GM23248 (cell line): ENCODE measurements around the gene OR2T12. TPM values are rescaled to one million over a fixed set of nuclear protein-coding genes. Genes with fewer than 3 reads are reported as not detected.
"Not testable (repeated sequence)": the region's sequence is repeated elsewhere in the genome, so short reads cannot be mapped to it uniquely, and the experiment has no call there.

ENCODE experiments used
- DNase-seq: peaks from one replicate; pipeline ENCODE4 v3.0.0-alpha.2; 2015
- H2AFZ ChIP-seq: fragments of 200-600 bp; sonication (generic); 2 replicates; pipeline ENCODE4 v1.6.1; 2016; ENCODE audit warnings: antibody characterized with exemption
- H3F3A ChIP-seq: fragments of 200-600 bp; sonication (generic); 2 replicates; pipeline ENCODE4 v1.6.1; 2016; ENCODE audit warnings: mild to moderate bottlenecking, antibody characterized with exemption, mixed run types; ENCODE audit not compliant: insufficient read depth
- H3K27ac ChIP-seq: fragments of 200-600 bp; sonication (generic); 2 replicates; pipeline ENCODE4 v1.5.1; 2016; ENCODE audit warnings: mild to moderate bottlenecking
- H3K27me3 ChIP-seq: fragments of 200-600 bp; sonication (generic); replicated peaks from 2 replicates; pipeline ENCODE4 v1.6.1; 2016; ENCODE audit warnings: mild to moderate bottlenecking; ENCODE audit not compliant: insufficient read depth
- H3K36me3 ChIP-seq: fragments of 200-600 bp; sonication (generic); 2 replicates; pipeline ENCODE4 v1.6.1; 2016; ENCODE audit warnings: low read depth, mild to moderate bottlenecking
- H3K4me1 ChIP-seq: fragments of 200-600 bp; sonication (generic); 2 replicates; pipeline ENCODE4 v1.6.1; 2016; ENCODE audit warnings: mild to moderate bottlenecking; ENCODE audit not compliant: insufficient read depth
- H3K4me2 ChIP-seq: fragments of 200-600 bp; sonication (generic); one replicate; pipeline ENCODE4 v1.6.1; 2016; ENCODE audit warnings: mild to moderate bottlenecking; ENCODE audit not compliant: unreplicated experiment
- H3K4me3 ChIP-seq: fragments of 200-600 bp; sonication (generic); 2 replicates; pipeline ENCODE4 v1.5.1; 2016; ENCODE audit warnings: mild to moderate bottlenecking
- H3K79me2 ChIP-seq: fragments of 200-600 bp; sonication (generic); 2 replicates; pipeline ENCODE4 v1.6.1; 2016; ENCODE audit warnings: mild to moderate bottlenecking; ENCODE audit not compliant: insufficient read depth
- H3K9ac ChIP-seq: fragments of 200-600 bp; sonication (generic); 2 replicates; pipeline ENCODE4 v1.6.1; 2016; ENCODE audit warnings: mild to moderate bottlenecking
- H3K9me2 ChIP-seq: fragments of 200-600 bp; sonication (generic); 2 replicates; pipeline ENCODE4 v1.6.1; 2016; ENCODE audit warnings: mixed run types, mild to moderate bottlenecking, moderate library complexity; ENCODE audit not compliant: insufficient read depth
- H3K9me3 ChIP-seq: fragments of 200-600 bp; sonication (generic); one replicate; pipeline ENCODE4 v1.6.1; 2017; ENCODE audit warnings: low read depth
- H4K20me1 ChIP-seq: fragments of 200-600 bp; sonication (generic); 2 replicates; pipeline ENCODE4 v1.6.0; 2016; ENCODE audit not compliant: insufficient read depth
- EZH2 ChIP-seq: fragments of 200-600 bp; sonication (generic); IDR thresholded peaks from 2 replicates; pipeline ENCODE4 v1.6.1; 2018; ENCODE audit warnings: antibody characterized with exemption, mild to moderate bottlenecking; ENCODE audit not compliant: insufficient read depth, poor library complexity, severe bottlenecking
- EZH2phosphoT487 ChIP-seq: fragments of 200-600 bp; sonication (generic); IDR thresholded peaks from 2 replicates; pipeline ENCODE4 v1.6.1; 2018; ENCODE audit warnings: antibody characterized with exemption, moderate library complexity, mild to moderate bottlenecking, low read depth; ENCODE audit not compliant: insufficient read depth
- WGBS, 2 experiments: methylation state at CpG; one replicate each; pipeline ENCODE4 v1.1.6; 2015 to 2017; ENCODE audit warnings: low lambda C conversion rate in 2 of 2, low coverage in 1 of 2; ENCODE audit errors: missing lambda C conversion rate in 2 of 2; 5-methylcytosine and 5-hydroxymethylcytosine counted together
- in situ Hi-C: fragments of 300-500 bp; cut with MboI; formaldehyde crosslinking; loops from 2 replicates; pipeline ENCODE4 v1.15.0; 2020
- polyA plus RNA-seq: library from polyadenylated mRNA; unstranded; fragments of >200 nt; fragmentation: Nextera tagmentation; extraction: Ambion mirVana; gene quantifications from 2 replicates; pipeline ENCODE4 v1.2.1, GENCODE V29; 2016
- total RNA-seq: library from RNA; depleted of rRNA; stranded (reverse); fragments of >200 nt; shearing (Covaris generic); gene quantifications from 2 replicates; pipeline ENCODE4 v1.2.3, GENCODE V29; 2014

The OR2T12 gene
- total and polyA plus RNA-seq, 2 experiments from 2014 or later, result not detected

- Histone ChIP-seq H3F3A (no peaks in the 10 kb centered on the region), H3K4me3 (no peak overlapping the region), H2AFZ (no peak overlapping the region), H4K20me1 (no peaks in the 10 kb centered on the region), H3K4me1 (no peaks in the 10 kb centered on the region), H3K9me2 (no peaks in the 10 kb centered on the region), H3K9ac (no peak overlapping the region), H3K79me2 (no peaks in the 10 kb centered on the region), H3K4me2 (no peak overlapping the region), H3K27ac (no peak overlapping the region), H3K9me3 (no peaks in the 10 kb centered on the region), H3K36me3 (no peaks in the 10 kb centered on the region), H3K27me3 (no peaks in the 10 kb centered on the region)
- 31 to 34% methylated on average over 10 to 11 of the region's 11 CpGs for WGBS, 2 experiments
- no peak for TF ChIP-seq EZH2phosphoT487
- TF ChIP-seq EZH2, result no peak
- in situ Hi-C loops, result no loop called here
- no peak for DNase-seq
Measured at GRCh38 chr1:248316796-248317195, 13.6 kb upstream of the OR2T12 start.

- DNase-seq, H3K4me3 ChIP-seq, H3K27me3 ChIP-seq, H3K4me2 ChIP-seq, H4K20me1 ChIP-seq, H3K9me3 ChIP-seq, H3K27ac ChIP-seq, H3K9ac ChIP-seq, H3K79me2 ChIP-seq, H3F3A ChIP-seq, H2AFZ ChIP-seq, H3K9me2 ChIP-seq, H3K4me1 ChIP-seq, in situ Hi-C loops, H3K36me3 ChIP-seq: not testable (repeated sequence)
- WGBS, 2 experiments, result 44 to 48% methylated on average over 12 to 15 of the region's 15 CpGs
Measured at GRCh38 chr1:248306740-248307139, 3.5 kb upstream of the OR2T12 start.

GRCh38 chr1:248306103-248306502 is 2.9 kb upstream of the OR2T12 start:
- no peaks in the 10 kb centered on the region for H3K9me3 ChIP-seq
- TF ChIP-seq EZH2phosphoT487, result no peak
- TF ChIP-seq EZH2, result no peak
- no peak overlapping the region for H3K27ac ChIP-seq
- no peak overlapping the region for H3K4me2 ChIP-seq
- H3K4me1 ChIP-seq, result no peaks in the 10 kb centered on the region
- H3K27me3 ChIP-seq, result no peaks in the 10 kb centered on the region
- no peaks in the 10 kb centered on the region for H3K9me2 ChIP-seq
- no peak overlapping the region for H3K9ac ChIP-seq
- H3K36me3 ChIP-seq, result no peaks in the 10 kb centered on the region
- 50 to 65% methylated on average over 18 of the region's 19 CpGs for WGBS, 2 experiments
- no peak for DNase-seq
- H2AFZ ChIP-seq, result no peak overlapping the region
- no peaks in the 10 kb centered on the region for H3K79me2 ChIP-seq
- H3K4me3 ChIP-seq, result no peak overlapping the region
- no peaks in the 10 kb centered on the region for H3F3A ChIP-seq
- in situ Hi-C loops, result no loop called here
- no peaks in the 10 kb centered on the region for H4K20me1 ChIP-seq

- H2AFZ ChIP-seq, DNase-seq, H3K27ac ChIP-seq, H3K4me1 ChIP-seq, H3K9me2 ChIP-seq, H3K9ac ChIP-seq, H3K4me3 ChIP-seq, H3F3A ChIP-seq, H3K79me2 ChIP-seq, H4K20me1 ChIP-seq, H3K9me3 ChIP-seq, H3K4me2 ChIP-seq, in situ Hi-C loops, H3K27me3 ChIP-seq, H3K36me3 ChIP-seq: not testable (repeated sequence)
- 38 to 41% methylated on average over 8 to 9 of the region's 9 CpGs for WGBS, 2 experiments
Measured at GRCh38 chr1:248305672-248306071, 2.4 kb upstream of the OR2T12 start.

GRCh38 chr1:248288391-248288790 is 14.8 kb downstream of the OR2T12 start:
- no peaks in the 10 kb centered on the region for H3K79me2 ChIP-seq
- 6 to 11% methylated on average over 6 of the region's 6 CpGs for WGBS, 2 experiments
- H3K27me3 ChIP-seq, result no peaks in the 10 kb centered on the region
- no peaks in the 10 kb centered on the region for H3K4me1 ChIP-seq
- no peaks in the 10 kb centered on the region for H3F3A ChIP-seq
- H3K36me3 ChIP-seq, result no peaks in the 10 kb centered on the region
- H3K27ac ChIP-seq, result no peak overlapping the region
- no peak overlapping the region for H3K9ac ChIP-seq
- no peak overlapping the region for H3K4me2 ChIP-seq
- TF ChIP-seq EZH2phosphoT487 (no peak), EZH2 (no peak)
- H2AFZ ChIP-seq, result no peak overlapping the region
- no peaks in the 10 kb centered on the region for H4K20me1 ChIP-seq
- no peak overlapping the region for H3K4me3 ChIP-seq
- no peaks in the 10 kb centered on the region for H3K9me3 ChIP-seq
- no peaks in the 10 kb centered on the region for H3K9me2 ChIP-seq
- in situ Hi-C loops, result no loop called here
- no peak for DNase-seq
